Measurements from ENCODE around the gene CEP104.

The CEP104 gene

GRCh38 chr1:3771108-3772026, 85.6 kb downstream of the CEP104 start:
- DNase-seq (ENCODE audit: low read depth, low spot score): no peak
- in situ Hi-C loops (cut with HindIII; ENCODE audit: low sequenced_read_pairs): no loop called here
- TF ChIP-seq, protein P1, sequence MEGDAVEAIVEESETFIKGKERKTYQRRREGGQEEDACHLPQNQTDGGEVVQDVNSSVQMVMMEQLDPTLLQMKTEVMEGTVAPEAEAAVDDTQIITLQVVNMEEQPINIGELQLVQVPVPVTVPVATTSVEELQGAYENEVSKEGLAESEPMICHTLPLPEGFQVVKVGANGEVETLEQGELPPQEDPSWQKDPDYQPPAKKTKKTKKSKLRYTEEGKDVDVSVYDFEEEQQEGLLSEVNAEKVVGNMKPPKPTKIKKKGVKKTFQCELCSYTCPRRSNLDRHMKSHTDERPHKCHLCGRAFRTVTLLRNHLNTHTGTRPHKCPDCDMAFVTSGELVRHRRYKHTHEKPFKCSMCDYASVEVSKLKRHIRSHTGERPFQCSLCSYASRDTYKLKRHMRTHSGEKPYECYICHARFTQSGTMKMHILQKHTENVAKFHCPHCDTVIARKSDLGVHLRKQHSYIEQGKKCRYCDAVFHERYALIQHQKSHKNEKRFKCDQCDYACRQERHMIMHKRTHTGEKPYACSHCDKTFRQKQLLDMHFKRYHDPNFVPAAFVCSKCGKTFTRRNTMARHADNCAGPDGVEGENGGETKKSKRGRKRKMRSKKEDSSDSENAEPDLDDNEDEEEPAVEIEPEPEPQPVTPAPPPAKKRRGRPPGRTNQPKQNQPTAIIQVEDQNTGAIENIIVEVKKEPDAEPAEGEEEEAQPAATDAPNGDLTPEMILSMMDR (IDR thresholded peaks at IDR 0.05; ENCODE audit: low read depth, low read length): no peak
- H3K4me3 ChIP-seq (ENCODE audit: low read depth, low read length): peak overlapping the region; percentile 45

DNA sequence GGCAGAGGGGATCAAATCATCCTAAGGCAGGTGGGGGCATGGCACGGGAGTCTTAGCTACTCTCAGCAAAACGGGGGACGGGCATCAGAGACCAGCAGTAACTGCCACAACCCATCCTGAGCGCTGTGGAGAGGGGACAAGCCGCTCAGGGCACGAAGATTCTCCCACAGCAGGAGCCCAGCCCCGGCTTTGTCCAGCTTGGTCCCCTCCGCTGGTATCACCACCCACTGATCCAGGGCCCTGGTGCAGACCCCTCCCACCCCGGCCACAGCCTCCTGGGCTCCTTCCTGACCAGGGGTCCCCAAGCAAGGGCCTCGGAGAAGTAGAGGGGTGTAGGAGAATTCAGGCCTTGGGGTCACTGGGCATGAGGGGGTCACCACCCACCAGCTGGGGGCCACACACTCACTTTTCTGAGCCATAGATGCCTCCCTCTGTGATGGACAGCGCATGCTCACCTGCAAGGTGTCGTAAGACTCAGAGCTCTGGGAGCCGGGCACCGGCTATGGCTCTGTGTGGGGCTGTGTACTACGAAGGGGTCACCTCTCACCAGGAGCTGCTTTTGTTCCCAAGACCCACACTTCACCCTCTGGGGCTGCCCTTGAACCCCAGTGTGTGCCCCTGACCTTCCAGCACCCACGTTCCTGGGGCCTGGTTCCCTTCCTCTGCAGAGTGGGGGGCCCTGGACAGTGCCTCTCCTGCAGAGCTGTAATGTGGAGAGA, 86.8 kb downstream of the CEP104 start:
- DNase-seq (ENCODE audit: low read depth, low spot score): no peak

DNA sequence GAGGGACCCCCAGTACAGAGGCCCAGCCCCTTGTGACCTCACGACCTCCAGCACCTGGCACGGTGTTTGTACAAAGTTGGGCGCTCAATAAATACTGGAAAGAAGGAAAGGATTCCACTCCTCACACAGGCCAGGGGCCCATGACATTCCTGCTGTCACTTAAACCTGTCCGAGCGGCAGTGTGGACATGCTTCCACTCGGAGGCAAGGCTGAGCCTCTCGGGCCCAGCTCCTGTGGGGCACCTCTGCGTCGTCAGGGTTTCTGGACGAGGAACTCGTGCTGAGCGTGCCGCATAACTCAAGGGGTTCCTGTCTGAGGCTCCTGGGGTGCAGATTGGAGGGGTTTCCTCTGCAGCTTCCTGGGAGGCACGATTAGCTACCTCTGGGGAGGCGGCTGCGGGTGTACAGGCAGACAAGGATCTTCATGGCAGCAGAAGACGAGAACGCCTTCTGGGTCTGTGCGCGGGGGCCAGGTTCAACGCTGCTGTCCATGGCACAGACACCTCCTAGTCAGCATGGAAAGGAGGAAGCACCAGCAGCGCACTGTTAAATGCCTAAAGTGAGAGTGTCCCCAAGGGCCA, 88.1 kb downstream of the CEP104 start:
- no peak for DNase-seq (ENCODE audit: low read depth, low spot score)
- in situ Hi-C loops (cut with HindIII; ENCODE audit: low sequenced_read_pairs): no loop called here
- H3K4me3 ChIP-seq (ENCODE audit: low read depth, low read length): no peak overlapping the region
- TF ChIP-seq, protein P1 (IDR thresholded peaks at IDR 0.05; ENCODE audit: low read depth, low read length): no peak

More for the DNA sequence above, 86.8 kb downstream of the CEP104 start:
- in situ Hi-C loops (cut with HindIII; ENCODE audit: low sequenced_read_pairs): no loop called here
- TF ChIP-seq, protein P1 (IDR thresholded peaks at IDR 0.05; ENCODE audit: low read depth, low read length): no peak
- H3K4me3 ChIP-seq (ENCODE audit: low read depth, low read length): no peak overlapping the region

DNA sequence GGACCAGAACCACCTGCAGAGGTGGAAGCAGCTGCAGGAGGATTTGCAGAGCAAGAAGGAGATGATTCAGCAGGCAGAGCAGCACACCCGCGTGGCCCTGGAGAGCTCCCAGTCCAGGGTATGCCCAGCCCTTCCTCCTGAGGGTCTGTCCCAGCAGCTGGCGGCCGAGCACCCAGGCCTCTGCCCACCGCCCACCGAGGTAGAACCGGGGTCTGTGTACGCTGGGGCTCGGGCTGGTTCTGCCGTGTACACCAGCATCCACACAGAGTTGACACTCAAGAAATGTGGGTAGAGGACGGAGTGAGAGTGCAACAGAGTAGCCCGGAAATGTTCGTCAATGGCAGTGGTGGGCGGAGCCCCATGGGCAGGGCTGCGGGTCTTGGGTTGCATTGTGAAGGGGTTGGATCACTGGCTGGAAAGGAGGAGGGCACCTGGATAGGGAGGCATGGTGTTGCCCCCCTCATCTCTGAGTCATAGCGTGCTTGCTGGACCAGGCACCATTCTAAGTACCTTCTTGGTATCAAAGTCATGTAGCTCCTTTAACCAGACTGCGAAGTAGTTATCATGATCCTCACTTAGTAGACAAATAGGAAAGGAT, 89.6 kb downstream of the CEP104 start:
- DNase-seq (ENCODE audit: low read depth, low spot score): no peak
- in situ Hi-C loops (cut with HindIII; ENCODE audit: low sequenced_read_pairs): no loop called here
- TF ChIP-seq, protein P1 (IDR thresholded peaks at IDR 0.05; ENCODE audit: low read depth, low read length): no peak
- H3K4me3 ChIP-seq (ENCODE audit: low read depth, low read length): no peak overlapping the region

DNA sequence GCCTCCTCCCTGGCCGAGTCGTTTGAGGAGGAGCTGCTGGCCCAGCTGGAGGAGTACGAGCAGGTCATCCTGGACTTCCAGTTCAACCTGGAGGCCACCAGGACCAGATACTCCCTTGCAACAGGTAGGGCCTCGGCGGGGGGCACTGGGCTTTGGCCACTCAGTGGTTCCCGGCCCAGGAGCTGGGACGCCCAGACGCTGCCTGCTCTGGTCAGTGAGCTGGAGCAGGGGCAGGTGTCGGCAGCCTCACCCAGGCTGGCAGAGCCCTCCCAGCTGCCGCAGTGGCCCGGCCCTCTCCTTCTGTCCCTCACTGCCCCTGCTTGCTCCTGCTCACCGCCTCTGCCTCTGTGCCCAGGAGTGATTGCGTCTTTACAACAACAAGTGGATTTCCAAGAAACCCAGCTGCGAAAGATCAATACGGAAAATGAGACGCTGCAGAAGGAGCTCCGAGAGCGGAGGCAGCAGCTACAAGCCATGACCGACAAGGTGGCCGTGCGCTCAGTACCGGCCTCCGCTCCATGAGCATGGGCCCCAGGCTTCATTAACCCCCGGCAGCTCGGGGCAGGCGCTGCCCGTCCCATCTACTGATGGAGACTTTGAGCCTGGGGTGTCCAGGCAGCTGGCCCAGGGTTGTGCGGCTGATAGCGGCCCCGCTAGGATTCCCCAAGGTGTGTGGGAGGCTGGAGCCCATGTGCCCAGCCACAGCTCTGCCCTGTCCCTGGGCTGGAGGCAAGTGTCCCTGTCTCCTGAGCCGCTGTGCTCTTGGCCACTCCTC, 93.5 kb downstream of the CEP104 start:
- DNase-seq (ENCODE audit: low read depth, low spot score): no peak
- H3K4me3 ChIP-seq (ENCODE audit: low read depth, low read length): no peak overlapping the region
- TF ChIP-seq, protein P1 (IDR thresholded peaks at IDR 0.05; ENCODE audit: low read depth, low read length): no peak
- in situ Hi-C loops (cut with HindIII; ENCODE audit: low sequenced_read_pairs): no loop called here

DNA sequence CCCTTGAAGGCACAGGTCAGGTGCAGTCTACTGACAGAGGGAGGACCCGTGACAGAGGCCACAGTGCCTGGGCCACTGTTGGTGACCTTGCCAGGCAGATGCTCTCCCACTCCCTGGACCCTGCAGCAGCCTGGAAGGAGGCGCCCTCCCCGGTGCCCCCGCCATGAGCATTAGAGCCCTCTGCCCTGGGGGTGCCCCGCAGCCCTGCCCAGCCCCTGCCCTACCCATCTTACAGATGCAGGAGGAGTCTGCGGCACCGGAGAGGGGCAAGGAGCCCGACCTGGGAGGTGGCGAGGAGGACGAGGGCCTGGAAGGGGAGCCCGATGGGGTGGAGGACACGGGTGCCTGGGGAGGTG, 94.2 kb downstream of the CEP104 start:
- TF ChIP-seq, protein P1 (IDR thresholded peaks at IDR 0.05; ENCODE audit: low read depth, low read length): no peak
- no peak for DNase-seq (ENCODE audit: low read depth, low spot score)
- in situ Hi-C loops (cut with HindIII; ENCODE audit: low sequenced_read_pairs): no loop called here
- no peak overlapping the region for H3K4me3 ChIP-seq (ENCODE audit: low read depth, low read length)
